RPMI8226 (cell line): Measurements from ENCODE around the gene SLC35A5.
A peak's percentile ranks its signal among the peaks of the same experiment; 100 is the strongest.
"Not testable (repeated sequence)": the region's sequence is repeated elsewhere in the genome, so short reads cannot be mapped to it uniquely, and the experiment has no call there.

Experiments
- DNase-seq: peaks from one replicate; pipeline ENCODE4 v3.0.0-alpha.2; 2015

SLC35A5 gene

DNA sequence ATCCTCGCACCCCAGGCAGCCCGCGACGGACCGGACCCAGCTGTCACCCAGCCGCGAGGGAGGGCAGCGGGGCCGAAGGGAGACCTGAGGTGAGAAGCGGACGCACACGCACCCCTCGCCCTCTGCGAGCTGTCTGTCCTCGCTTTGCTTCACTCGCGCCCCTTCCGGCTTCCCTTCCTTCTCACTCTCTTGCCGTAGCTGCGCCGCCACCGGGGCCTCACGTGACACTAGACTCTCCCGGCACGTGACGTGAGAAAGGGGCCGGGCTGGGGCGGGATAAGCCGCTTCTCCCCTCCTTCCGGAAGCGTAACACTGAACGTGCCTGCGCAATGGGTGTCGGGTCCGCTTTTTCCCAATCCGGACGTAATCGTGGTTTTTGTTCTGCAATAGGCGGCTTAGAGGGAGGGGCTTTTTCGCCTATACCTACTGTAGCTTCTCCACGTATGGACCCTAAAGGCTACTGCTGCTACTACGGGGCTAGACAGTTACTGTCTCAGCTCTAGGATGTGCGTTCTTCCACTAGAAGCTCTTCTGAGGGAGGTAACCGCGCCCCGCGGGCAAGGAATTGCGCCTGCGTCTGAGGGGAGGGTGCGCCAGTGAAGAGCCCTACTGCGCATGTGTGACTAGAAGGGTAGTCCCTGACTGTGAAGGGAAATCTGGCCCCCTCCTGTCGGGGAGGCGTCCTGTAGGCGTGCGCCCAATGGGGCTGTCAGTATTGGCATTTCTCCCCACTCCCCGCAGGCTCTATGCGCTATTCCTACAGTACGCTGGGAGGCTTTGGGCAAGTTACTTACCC, at the start of gene SLC35A5, which contains the start of gene ATG3:
TSS of gene SLC35A5 (plus strand) at position 312 of the 796 bp plus-strand sequence. CDS start 1,359 bp downstream, outside the sequence.
TSS of gene ATG3 (minus strand) at position 229 of the 796 bp plus-strand sequence. CDS start 434 bp downstream, outside the sequence.
- peak; percentile 98 for DNase-seq

- DNase-seq: no peak
Observed at GRCh38 chr3:112512320-112512719, 49.5 kb upstream of the SLC35A5 start.

GRCh38 chr3:112514527-112515128, 47.2 kb upstream of the SLC35A5 start:
- DNase-seq: no peak

GRCh38 chr3:112518970-112519369, 42.9 kb upstream of the SLC35A5 start:
- not testable (repeated sequence) for DNase-seq

DNA sequence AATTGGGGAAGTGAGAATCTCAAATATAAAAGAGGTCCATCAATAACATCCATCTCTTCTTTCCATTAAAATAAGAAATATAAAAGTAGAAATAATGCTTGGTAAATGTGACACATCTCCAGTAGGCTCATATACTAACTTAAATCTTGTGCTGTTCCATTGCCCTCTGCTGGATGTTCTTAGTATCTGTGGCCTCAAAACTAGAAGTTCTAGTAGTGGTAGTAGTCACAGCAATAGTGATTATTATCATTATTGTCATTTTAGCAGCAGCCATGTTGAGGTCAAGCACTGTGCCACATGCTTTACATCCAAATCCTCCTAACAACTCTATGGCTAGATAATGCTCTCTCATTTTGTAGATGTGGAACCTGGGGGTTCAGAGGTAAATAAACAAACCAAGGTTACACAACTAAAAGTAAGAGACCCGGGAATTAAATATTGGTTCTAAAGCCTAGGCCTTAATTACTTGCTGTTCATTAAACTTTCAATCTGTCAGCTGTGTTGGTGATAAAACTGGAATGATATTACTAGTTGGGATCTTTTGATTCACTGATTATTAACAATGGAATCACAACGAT, 42.3 kb upstream of the SLC35A5 start:
- peak; percentile 63 for DNase-seq

- DNase-seq: not testable (repeated sequence)
Observed at GRCh38 chr3:112524127-112524526, 37.7 kb upstream of the SLC35A5 start.

- no peak for DNase-seq
Observed at GRCh38 chr3:112530573-112530972, 31.3 kb upstream of the SLC35A5 start.

DNA sequence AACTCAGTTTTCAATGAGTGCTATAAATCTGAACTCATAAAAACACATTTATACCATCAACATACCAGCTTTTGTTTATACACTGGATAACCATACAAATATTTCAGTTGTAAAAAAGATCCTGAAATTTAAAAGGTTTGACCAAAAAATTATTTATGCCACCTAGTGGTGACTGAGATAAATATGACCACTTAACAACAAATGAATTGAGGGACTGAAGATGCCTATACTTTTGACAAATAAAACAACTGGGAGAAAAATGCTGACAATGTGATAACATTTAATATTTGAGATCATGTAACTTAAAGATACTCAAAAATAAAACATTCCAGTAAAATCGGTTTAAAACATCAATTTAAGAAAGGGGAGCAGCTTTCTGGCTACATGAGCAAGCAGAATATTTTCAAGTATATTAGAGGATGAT, 30.5 kb upstream of the SLC35A5 start:
- DNase-seq: peak; percentile 39

DNA sequence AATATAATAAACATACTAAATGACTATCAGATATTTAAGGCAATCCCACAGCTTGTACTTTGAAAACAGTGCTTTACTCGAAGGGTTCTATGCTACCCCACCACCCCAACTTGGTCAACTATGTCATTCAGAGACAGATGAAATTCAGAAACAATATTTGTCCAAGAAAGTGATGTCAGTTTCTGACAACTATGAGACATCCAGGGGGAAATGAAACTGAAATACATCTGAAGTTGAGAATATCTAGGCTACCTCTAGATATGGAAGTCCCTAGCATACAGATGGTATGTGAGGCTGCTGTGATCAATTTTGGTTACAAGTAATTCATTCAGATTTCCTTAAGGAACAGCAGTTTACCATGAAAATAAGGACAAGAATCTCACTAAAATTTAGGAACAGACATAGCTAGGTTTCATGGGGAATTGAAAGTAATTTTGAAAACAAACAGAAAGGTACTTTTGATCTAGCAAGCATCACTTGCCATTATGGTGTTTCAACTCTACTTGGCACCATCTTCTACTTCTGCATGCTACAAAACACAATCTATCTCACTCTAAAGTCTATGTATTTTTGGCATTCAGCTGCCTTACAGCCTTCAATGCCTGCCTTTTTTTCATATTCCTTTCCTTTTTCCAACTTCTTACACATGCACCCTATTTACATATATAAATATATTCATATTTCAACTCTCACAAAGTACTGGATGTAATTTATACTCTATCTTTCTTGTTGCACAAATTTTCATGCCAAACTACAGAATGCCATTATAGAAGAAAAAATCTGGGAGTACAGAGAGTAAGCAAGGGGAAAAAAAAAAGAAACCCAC, 21.8 kb upstream of the SLC35A5 start:
- no peak for DNase-seq

DNA sequence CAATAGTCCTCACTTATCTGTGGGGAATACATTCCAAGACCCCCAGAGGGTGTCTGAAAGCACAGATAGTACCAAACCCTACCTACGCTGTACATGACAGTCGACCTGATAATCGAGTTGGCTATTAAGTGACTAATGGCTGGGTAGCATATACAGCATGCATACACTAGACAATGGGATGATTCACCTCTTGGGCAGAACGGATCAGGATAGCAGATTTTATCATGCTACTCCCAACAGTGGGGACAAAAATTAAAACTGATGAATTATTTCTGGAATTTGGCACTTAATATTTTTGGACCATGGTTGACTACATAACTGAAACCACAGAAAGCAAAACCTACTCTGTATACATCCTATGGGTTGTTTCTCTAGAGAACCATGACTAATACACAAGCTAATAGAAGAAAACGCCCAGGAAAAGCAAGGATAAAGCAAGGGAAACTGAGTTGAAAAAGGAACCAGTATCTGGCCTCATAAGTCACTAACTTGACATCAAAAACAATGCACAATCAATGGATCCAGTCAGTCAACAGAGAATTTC, 15.6 kb upstream of the SLC35A5 start:
- no peak for DNase-seq

- DNase-seq: no peak
Observed at GRCh38 chr3:112550859-112551258, 11.0 kb upstream of the SLC35A5 start.

GRCh38 chr3:112555535-112556170, 6.2 kb upstream of the SLC35A5 start:
- DNase-seq: no peak

- no peak for DNase-seq
Observed at GRCh38 chr3:112557976-112558375, 3.9 kb upstream of the SLC35A5 start.

- no peak for DNase-seq
Observed at GRCh38 chr3:112560307-112560706, 1.5 kb upstream of the SLC35A5 start.

DNA sequence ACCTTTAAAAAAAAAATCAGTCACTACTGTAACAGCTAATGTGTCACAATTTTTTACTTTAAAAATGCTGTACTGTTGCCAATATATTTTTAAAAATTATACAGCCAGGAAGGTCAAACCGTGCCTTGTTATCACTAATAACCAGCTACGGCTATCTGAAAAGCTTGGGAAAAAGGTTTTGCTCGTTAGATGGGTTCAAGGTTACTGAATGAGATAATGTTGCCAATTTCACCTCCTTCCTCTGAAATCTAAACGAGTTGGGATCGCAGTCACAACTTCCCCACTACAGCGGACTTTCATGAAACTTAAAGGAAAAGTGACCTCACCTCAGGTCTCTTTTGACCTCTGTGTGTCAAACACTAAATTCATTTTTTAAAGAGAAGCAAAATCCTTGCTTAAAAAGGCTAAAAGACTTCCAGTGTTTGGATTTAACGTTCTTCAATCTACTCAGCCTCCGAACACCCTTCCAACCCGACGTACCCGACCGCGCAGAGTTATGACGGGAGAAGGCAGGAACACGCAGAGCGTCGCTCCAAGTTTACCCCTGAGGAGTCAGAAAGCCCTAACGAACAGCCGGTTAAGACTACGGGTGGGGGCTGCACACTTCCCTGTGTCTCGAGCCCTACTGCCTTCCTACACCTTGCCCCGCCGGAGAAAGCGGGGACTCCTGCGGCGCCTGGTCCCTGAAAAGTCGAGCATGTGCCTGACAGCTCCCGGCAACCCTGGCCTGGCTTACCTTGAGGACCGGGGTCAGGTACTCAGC, 943 bp upstream of the SLC35A5 start:
- DNase-seq: peak; percentile 79

DNA sequence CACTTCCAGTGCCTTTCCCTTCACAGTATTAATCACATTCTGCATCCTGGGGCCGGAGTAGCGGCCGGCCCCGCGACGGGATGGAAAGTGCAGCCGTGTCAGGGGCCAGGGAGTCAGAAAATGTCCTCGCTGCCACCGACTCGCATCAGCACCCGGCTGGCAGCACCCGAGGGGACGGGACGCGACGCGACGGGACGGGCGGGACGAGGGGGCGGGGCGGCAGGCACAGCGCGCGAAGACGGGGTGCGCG, 436 bp upstream of the SLC35A5 start:
- no peak for DNase-seq

- not testable (repeated sequence) for DNase-seq
Observed at GRCh38 chr3:112564247-112564939, 2.5 kb downstream of the SLC35A5 start.

GRCh38 chr3:112564940-112565305, 3.1 kb downstream of the SLC35A5 start:
- DNase-seq: no peak

DNA sequence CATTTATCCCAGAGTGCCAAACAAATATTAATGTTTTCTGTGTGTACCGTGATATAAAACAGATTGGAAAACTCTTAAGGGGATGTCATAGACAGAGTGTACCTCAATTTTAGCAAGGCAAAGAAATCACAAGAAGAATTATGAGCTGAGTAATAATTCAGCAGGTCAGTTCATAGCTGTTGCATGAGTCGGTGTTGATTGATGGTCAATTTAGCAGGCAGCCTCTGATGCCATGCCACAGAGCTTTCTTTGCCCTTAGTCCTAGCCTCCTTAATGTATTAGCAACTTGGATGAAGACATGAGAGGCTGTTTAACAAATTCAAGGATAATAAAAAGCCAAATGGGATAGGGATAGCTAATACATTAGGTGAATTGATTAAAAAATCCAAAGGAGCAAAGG, 6.8 kb downstream of the SLC35A5 start:
- DNase-seq: no peak

- DNase-seq: no peak
Observed at GRCh38 chr3:112569265-112569664, 7.4 kb downstream of the SLC35A5 start.

- DNase-seq: no peak
Observed at GRCh38 chr3:112572701-112573100, 10.9 kb downstream of the SLC35A5 start.
